GM12873 (cell line): ENCODE results near the gene SEMA4B.

Experiments used
- CTCF ChIP-seq: IDR thresholded peaks from 2 replicates; pipeline ENCODE4 v1.5.1; 2012; ENCODE audit warnings: low read depth, mild to moderate bottlenecking, moderate library complexity, low read length, control low read depth; ENCODE audit not compliant: insufficient read depth; ENCODE audit errors: missing control alignments

The SEMA4B gene

GRCh38 chr15:90203922-90204321, 2.8 kb downstream of the SEMA4B start:
- no peak for TF ChIP-seq CTCF

GRCh38 chr15:90205050-90205848, 4.1 kb downstream of the SEMA4B start:
- no peak for TF ChIP-seq CTCF

GRCh38 chr15:90205886-90206285, 4.8 kb downstream of the SEMA4B start:
- no peak for TF ChIP-seq CTCF

GRCh38 chr15:90207252-90207651, 6.1 kb downstream of the SEMA4B start:
- no peak for TF ChIP-seq CTCF

- no peak for TF ChIP-seq CTCF
Measured at GRCh38 chr15:90208356-90208755, 7.2 kb downstream of the SEMA4B start.

- TF ChIP-seq CTCF = no peak
Measured at GRCh38 chr15:90209591-90209990, 8.5 kb downstream of the SEMA4B start.

- no peak for TF ChIP-seq CTCF
Measured at GRCh38 chr15:90210593-90210992, 9.5 kb downstream of the SEMA4B start.
